Measurements from ENCODE around the gene FSCN2. TPM values are rescaled to one million over a fixed set of nuclear protein-coding genes. Genes with fewer than 3 reads are reported as not detected.

Gene FSCN2
- total RNA-seq, 1 experiment from 2014 or later: 1.2 TPM

Other genes with a start within 250 kb of the FSCN2 start
- 188 TPM for gene SLC38A10, start 233.1 kb upstream of the FSCN2 start, total RNA-seq (2021; ENCODE audit: unreplicated experiment)
- gene BAHCC1, start 132.9 kb upstream of the FSCN2 start, total RNA-seq (2021; ENCODE audit: unreplicated experiment): 77.4 TPM
- gene ACTG1, start 15.6 kb upstream of the FSCN2 start, total RNA-seq (2021; ENCODE audit: unreplicated experiment): 4,502 TPM
- 265 TPM for gene FAAP100, start 24.0 kb downstream of the FSCN2 start, total RNA-seq (2021; ENCODE audit: unreplicated experiment)
- gene NPLOC4, start 108.7 kb downstream of the FSCN2 start, total RNA-seq (2021; ENCODE audit: unreplicated experiment): 246 TPM
- 4.8 TPM for gene TSPAN10, start 108.8 kb downstream of the FSCN2 start, total RNA-seq (2021; ENCODE audit: unreplicated experiment)
- gene PDE6G, start 128.2 kb downstream of the FSCN2 start, total RNA-seq (2021; ENCODE audit: unreplicated experiment): 0.85 TPM
- gene OXLD1, start 138.2 kb downstream of the FSCN2 start, total RNA-seq (2021; ENCODE audit: unreplicated experiment): 42.8 TPM
- gene CCDC137, start 138.4 kb downstream of the FSCN2 start, total RNA-seq (2021; ENCODE audit: unreplicated experiment): 74.6 TPM
- 52.7 TPM for gene ARL16, start 155.4 kb downstream of the FSCN2 start, total RNA-seq (2021; ENCODE audit: unreplicated experiment)
- gene HGS, start 155.6 kb downstream of the FSCN2 start, total RNA-seq (2021; ENCODE audit: unreplicated experiment): 240 TPM
- gene MRPL12, start 175.0 kb downstream of the FSCN2 start, total RNA-seq (2021; ENCODE audit: unreplicated experiment): 157 TPM
- 81.2 TPM for gene SLC25A10, start 183.9 kb downstream of the FSCN2 start, total RNA-seq (2021; ENCODE audit: unreplicated experiment)

Measured in Panc1 (cell line).